Hematopoietic multipotent progenitor cell treated with erythropoietin and hydrocortisone succinate and interleukin-3 and kit ligand, for 8 days (in vitro differentiated cells): Measurements from ENCODE around the gene ZFYVE27.

Experiments
- DNase-seq: peaks from one replicate; pipeline ENCODE4 v3.0.0-alpha.2; 2015

The ZFYVE27 gene

GRCh38 chr10:97748116-97748515 is 11.2 kb downstream of the ZFYVE27 start:
- no peak for DNase-seq

GRCh38 chr10:97752956-97753355 is 16.0 kb downstream of the ZFYVE27 start:
- DNase-seq: no peak

GRCh38 chr10:97754726-97755125 is 17.8 kb downstream of the ZFYVE27 start:
- DNase-seq: no peak

GRCh38 chr10:97755718-97756117 is 18.8 kb downstream of the ZFYVE27 start:
- DNase-seq: no peak

- DNase-seq: no peak
Observed at GRCh38 chr10:97757471-97757870, 20.5 kb downstream of the ZFYVE27 start.

GRCh38 chr10:97759158-97759887 is 22.4 kb downstream of the ZFYVE27 start:
- DNase-seq: peak; percentile 67

- DNase-seq: no peak
Observed at GRCh38 chr10:97759946-97760345, 23.0 kb downstream of the ZFYVE27 start.

GRCh38 chr10:97760461-97761257 is 23.7 kb downstream of the ZFYVE27 start:
- no peak for DNase-seq

GRCh38 chr10:97761331-97761865 is 24.5 kb downstream of the ZFYVE27 start:
- no peak for DNase-seq

- no peak for DNase-seq
Observed at GRCh38 chr10:97762056-97762455, 25.1 kb downstream of the ZFYVE27 start.

GRCh38 chr10:97762816-97763215 is 25.9 kb downstream of the ZFYVE27 start:
- DNase-seq: no peak

GRCh38 chr10:97763411-97763810 is 26.5 kb downstream of the ZFYVE27 start:
- DNase-seq: no peak

GRCh38 chr10:97763947-97764346 is 27.0 kb downstream of the ZFYVE27 start:
- DNase-seq: no peak

GRCh38 chr10:97764519-97764931 is 27.6 kb downstream of the ZFYVE27 start:
- DNase-seq: no peak

- DNase-seq: no peak
Observed at GRCh38 chr10:97765201-97765600, 28.3 kb downstream of the ZFYVE27 start.

GRCh38 chr10:97766106-97766810 is 29.3 kb downstream of the ZFYVE27 start:
- DNase-seq: no peak

GRCh38 chr10:97766996-97767924 is 30.3 kb downstream of the ZFYVE27 start:
- no peak for DNase-seq

GRCh38 chr10:97768322-97769315 is 31.7 kb downstream of the ZFYVE27 start:
- no peak for DNase-seq

GRCh38 chr10:97770255-97770654 is 33.3 kb downstream of the ZFYVE27 start:
- DNase-seq: no peak

GRCh38 chr10:97771055-97771891 is 34.3 kb downstream of the ZFYVE27 start:
- DNase-seq: peak; percentile 37
